D721Med (cell line): Measurements from ENCODE around the gene CCDC15.

ENCODE experiments used
- DNase-seq: peaks from one replicate; pipeline ENCODE4 v3.0.0; 2011; ENCODE audit warnings: low spot score; ENCODE audit not compliant: insufficient read length
- FAIRE-seq: peaks from 2 replicates; lab custom pipeline; 2011; peaks lifted over from hg19 to GRCh38; lab: Jason Lieb, UNC
- CTCF ChIP-seq: IDR thresholded peaks from 2 replicates; pipeline ENCODE4 v1.5.1; 2012; ENCODE audit warnings: mild to moderate bottlenecking, control low read depth; ENCODE audit not compliant: insufficient read depth; ENCODE audit errors: missing control alignments

CCDC15 gene

DNA sequence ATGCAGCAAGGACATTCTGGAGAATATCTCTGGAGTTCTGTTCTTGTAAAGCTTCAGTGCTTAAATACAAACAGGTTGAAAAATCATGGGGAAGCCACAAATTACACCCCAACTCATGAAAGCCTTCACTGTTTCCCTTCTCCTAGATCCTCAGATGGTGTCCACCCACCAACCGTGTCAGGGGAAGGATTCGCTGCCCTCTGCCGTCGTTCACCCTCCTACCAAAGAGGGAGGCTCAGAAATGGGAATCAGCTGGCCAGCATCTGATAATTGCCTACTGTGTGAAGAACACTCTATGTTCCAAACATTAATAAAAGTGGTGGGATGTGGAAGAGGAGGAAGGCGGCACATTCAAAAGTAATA is 10.8 kb upstream of the CCDC15 start:
- no peak for TF ChIP-seq CTCF
- DNase-seq (no peak), FAIRE-seq (no peak)

DNA sequence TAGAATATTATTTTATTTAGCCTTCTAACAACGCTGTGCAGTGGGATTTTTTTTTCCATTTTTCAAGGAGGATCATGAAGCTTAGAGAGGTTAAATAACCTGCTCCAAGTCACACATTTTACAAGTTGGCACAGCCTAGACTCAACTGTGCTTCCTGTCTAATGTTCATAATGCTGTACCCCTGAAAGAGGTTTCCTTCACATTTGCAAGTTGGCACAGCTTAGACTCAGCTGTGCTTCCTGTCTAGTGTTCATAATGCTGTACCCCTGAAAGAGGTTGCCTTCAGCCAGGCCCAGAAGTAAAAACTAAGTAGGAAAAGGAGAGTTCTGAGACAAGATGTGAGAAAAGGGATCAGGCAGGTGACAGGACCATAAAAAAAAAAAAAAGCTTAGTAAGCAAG is 10.3 kb upstream of the CCDC15 start:
- TF ChIP-seq CTCF = no peak
- DNase-seq (no peak), FAIRE-seq (no peak)

GRCh38 chr11:124944565-124944964 is 9.4 kb upstream of the CCDC15 start:
- DNase-seq (no peak), FAIRE-seq (no peak)

DNA sequence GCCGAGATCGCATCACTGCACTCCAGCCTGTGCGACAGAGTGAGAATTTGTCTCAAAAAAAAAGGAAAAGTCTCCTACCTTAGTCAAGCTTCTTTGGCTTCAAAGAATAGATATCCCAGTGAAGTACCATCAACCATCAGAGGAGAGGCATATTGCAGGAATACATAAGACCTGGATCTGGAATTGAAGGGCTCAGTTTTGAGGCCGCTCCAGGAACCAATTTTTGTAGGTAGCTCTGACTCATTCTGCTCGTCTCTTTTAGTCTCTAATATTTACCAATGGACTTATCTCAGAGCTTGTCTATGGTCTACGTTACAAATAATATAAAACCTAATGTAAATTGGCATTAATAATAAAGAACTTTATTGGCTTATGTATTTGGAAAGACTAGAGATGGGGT is 8.2 kb upstream of the CCDC15 start:
- no peak for TF ChIP-seq CTCF
- no peak for DNase-seq
- FAIRE-seq = no peak

More at GRCh38 chr11:124944565-124944964, 9.4 kb upstream of the CCDC15 start:
- no peak for TF ChIP-seq CTCF

DNA sequence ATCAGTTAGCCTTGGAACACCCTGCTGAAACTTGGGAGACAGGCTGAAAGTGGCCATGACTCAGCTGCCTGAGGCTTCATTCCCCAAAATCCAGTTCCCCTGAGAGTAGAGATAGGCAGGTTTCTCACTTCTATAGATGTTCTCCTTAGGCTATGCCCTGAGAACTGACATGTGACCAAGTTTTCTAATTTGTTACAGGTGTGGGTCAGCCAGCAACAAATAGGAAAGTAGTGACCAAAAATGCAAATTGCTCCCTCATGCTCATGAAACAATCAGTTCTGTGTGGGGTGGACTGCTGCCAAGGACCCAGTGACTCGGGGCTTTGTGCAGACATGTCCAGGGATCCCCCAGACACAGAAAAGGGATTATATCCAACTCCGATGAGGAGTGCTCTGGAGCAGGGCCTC is 7.3 kb upstream of the CCDC15 start:
- no peak for TF ChIP-seq CTCF
- FAIRE-seq = no peak
- DNase-seq = no peak

DNA sequence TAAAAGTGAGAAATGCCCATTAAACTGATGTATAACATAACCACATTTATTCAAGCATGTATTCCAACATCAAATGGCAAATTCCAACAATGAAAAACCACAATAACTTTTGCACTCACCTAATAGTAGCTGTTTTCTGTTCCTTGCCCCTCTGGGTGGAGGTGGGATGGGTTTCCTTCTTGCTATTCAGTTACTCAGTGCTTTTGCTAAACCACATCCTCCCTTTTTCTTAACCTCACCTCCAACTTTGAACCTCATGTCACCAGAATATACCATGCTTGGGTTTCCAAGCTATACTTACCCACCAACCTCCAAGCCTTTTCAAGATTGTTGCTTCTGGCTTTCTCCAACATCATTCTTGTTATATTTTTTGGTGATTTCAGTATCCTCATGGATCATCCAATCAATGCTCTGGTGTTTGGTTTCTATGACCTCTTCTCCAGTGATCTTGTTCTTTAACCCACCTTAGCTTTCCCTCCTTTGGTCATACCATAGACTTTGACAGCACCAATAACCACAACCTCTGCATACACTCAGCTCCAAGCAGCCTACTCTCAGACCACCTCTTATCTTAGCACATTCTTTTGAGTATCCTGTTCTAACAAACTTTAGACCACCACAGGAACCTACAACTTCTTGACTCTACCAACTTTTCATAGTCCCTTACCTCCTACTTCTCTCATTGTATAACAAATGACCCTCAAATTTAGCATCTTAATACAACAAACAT is 3.2 kb upstream of the CCDC15 start:
- DNase-seq (no peak), FAIRE-seq (no peak)
- no peak for TF ChIP-seq CTCF

GRCh38 chr11:124951341-124951740 is 2.7 kb upstream of the CCDC15 start:
- no peak for TF ChIP-seq CTCF
- DNase-seq = no peak
- no peak for FAIRE-seq
